Lower leg skin (tissue), 4 donors: ENCODE results near the gene TRPM1. TPM values are rescaled to one million over a fixed set of nuclear protein-coding genes. Genes with fewer than 3 reads are reported as not detected.

Source experiments
- DNase-seq, 2 donors: peaks; one replicate each; pipeline ENCODE4 v3.0.0-alpha.2; 2019; ENCODE audit warnings: low spot score in 2 of 2
- H3K4me3 ChIP-seq: fragments of 200-600 bp; sonication (generic); 2 replicates; pipeline ENCODE4 v1.5.1; 2017; ENCODE audit warnings: mild to moderate bottlenecking, low read depth; ENCODE audit not compliant: poor library complexity, severe bottlenecking
- CTCF ChIP-seq, 3 donors: fragments of 450-650 bp; IDR thresholded peaks; one replicate each; pipeline ENCODE4 v1.5.1; 2016; ENCODE audit warnings: antibody characterized with exemption in 3 of 3, mild to moderate bottlenecking in 3 of 3, moderate library complexity in 2 of 3
- POLR2A ChIP-seq, 2 donors: fragments of 450-650 bp; IDR thresholded peaks; one replicate each; pipeline ENCODE4 v1.6.1; 2016 to 2017; ENCODE audit warnings: antibody characterized with exemption in 2 of 2, mild to moderate bottlenecking in 1 of 2, moderate library complexity in 1 of 2
- WGBS, 2 donors: methylation state at CpG; one replicate each; pipeline ENCODE4 v1.1.5; 2018; 5-methylcytosine and 5-hydroxymethylcytosine counted together
- intact Hi-C: fragments of 100-400 bp; cut with DNase I; formaldehyde crosslinking; loops from one replicate; pipeline ENCODE4 v1.15.0; 2023; ENCODE audit warnings: low total_unique reads
- total RNA-seq, 4 donors: library from RNA; depleted of rRNA; stranded (reverse); fragments of >200 nt; gene quantifications; one replicate each; pipeline ENCODE4 v1.1.0, GENCODE V29; 2016

TRPM1 gene
- total RNA-seq, 4 donors from 2014 or later, result 1.3 to 18.3 (median 8.3) TPM

- no peak overlapping the region for H3K4me3 ChIP-seq
- peak in 1 of 2 donors; percentile 32 for DNase-seq
- intact Hi-C loops, result no loop called here
- WGBS, 2 donors, result 79 to 83% methylated on average over 9 of the region's 9 CpGs
- TF ChIP-seq POLR2A (IDR thresholded peaks at IDR 0.05), result no peak
- TF ChIP-seq CTCF (IDR thresholded peaks at IDR 0.05), result no peak
These were observed 34.5 kb upstream of the TRPM1 start for GRCh38 chr15:31136016-31136415.

GRCh38 chr15:31135523-31135922, 34.0 kb upstream of the TRPM1 start:
- TF ChIP-seq POLR2A (IDR thresholded peaks at IDR 0.05) (no peak), CTCF (IDR thresholded peaks at IDR 0.05) (no peak)
- 80 to 82% methylated on average over 6 of the region's 6 CpGs for WGBS, 2 donors
- DNase-seq, result peak in 1 of 2 donors; percentile 15
- intact Hi-C loops, result no loop called here
- no peak overlapping the region for H3K4me3 ChIP-seq

- TF ChIP-seq CTCF (IDR thresholded peaks at IDR 0.05) (no peak), POLR2A (IDR thresholded peaks at IDR 0.05) (no peak)
- DNase-seq, result no peak
- 95 to 96% methylated on average over 5 of the region's 5 CpGs for WGBS, 2 donors
- no peak overlapping the region for H3K4me3 ChIP-seq
- intact Hi-C loops, result no loop called here
These were observed 32.4 kb upstream of the TRPM1 start for GRCh38 chr15:31133890-31134289.

- 87 to 97% methylated on average over 12 of the region's 12 CpGs for WGBS, 2 donors
- DNase-seq, result peak in 1 of 2 donors; percentile 71
These were observed 30.4 kb upstream of the TRPM1 start for GRCh38 chr15:31131853-31132375.

GRCh38 chr15:31130576-31131237, 29.2 kb upstream of the TRPM1 start:
- intact Hi-C loops, result no loop called here
- 78 to 81% methylated on average over 12 of the region's 12 CpGs for WGBS, 2 donors
- TF ChIP-seq POLR2A (IDR thresholded peaks at IDR 0.05) (no peak), CTCF (IDR thresholded peaks at IDR 0.05) (no peak)
- DNase-seq, result peak in 1 of 2 donors; percentile 72
- H3K4me3 ChIP-seq, result no peak overlapping the region

More at GRCh38 chr15:31131853-31132375, 30.4 kb upstream of the TRPM1 start:
- intact Hi-C loops, result no loop called here
- H3K4me3 ChIP-seq, result no peak overlapping the region
- TF ChIP-seq POLR2A (IDR thresholded peaks at IDR 0.05) (no peak), CTCF (IDR thresholded peaks at IDR 0.05) (no peak)
